Dermis blood vessel endothelial cell (primary cell): ENCODE data around the gene USP53. TPM values are rescaled to one million over a fixed set of nuclear protein-coding genes. Genes with fewer than 3 reads are reported as not detected.
"Not testable (repeated sequence)": the region's sequence is repeated elsewhere in the genome, so short reads cannot be mapped to it uniquely, and the experiment has no call there.

Experiments used
- DNase-seq: peaks from one replicate; pipeline ENCODE4 v3.0.0; 2010
- total RNA-seq: library from RNA; depleted of rRNA; stranded (reverse); fragments of >200 nt; gene quantifications from 2 replicates; pipeline ENCODE4 v1.2.3, GENCODE V29; 2014

USP53 gene
- total RNA-seq, 1 donor from 2014 or later = 23.8 TPM

DNA sequence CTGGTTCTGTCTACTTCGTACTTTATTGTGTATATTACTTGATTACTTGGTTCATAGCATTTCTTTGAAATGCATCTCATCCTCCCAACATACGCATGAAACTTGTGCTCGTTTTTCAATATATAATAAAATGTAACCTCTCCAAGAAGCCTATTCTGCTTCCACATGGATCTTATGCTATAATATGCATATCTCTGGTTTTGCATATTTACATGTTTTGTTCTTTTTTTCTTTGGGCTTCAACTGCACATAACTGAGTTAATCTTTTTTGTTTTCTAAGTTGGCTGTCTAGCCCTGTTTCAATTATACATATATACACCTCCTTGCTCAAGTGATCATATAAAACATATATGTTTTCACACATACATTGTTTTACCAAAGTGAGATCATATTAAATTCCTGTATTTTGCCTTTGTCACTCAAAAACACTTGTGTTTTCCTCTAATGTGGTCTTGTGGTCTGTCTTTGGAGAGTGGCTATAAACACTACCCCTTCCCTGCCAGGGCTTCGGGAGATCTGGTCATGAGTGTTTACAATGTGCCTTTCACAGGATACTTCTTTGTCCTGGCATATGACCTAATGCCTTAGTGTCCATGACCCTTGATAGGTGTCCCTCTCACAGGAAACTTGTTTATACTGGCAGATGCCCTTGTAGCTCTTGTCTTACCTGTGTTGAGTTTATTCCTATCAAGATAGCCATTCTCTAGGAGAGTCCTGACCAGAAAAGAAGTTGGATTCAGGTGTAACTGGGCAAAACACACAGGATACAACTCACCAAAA lies 17.6 kb downstream of the USP53 start:
- no peak for DNase-seq

DNA sequence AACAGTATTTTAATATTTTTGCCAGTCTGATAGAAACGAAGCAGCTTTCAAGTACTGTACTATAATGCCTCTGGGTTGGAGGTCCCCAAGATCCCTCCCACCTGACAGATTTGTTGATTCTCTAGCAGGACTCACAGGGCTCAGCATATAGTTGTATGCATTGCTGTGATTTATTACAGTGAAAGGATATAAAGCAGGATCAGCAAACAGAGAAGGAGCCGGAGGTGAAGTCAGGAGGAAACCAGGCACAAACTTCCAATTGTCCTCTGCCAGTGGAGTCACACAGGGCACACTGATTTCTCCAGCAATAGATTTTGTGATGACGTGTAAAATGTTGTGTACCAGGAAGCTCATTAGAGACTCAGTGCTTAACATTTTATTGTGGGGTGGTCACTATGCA lies 19.0 kb downstream of the USP53 start:
- DNase-seq = peak; percentile 47

DNA sequence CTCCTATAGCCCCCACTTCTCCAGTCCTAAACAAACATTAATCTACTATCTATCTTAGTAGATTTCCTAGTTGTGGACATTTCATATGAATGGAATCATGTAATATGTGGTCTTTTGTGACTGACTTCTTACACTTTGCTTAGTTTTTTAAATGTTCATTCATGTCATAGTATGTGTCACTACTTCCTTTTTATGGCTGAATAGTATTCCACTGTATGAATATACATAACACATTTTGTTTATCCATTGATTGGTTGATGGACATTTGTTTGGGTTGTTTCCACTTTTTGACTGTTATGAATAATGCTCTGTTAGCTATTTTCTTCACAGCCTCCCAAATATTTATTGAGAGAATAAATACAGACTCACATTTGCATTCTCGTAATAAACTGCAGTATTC lies 19.8 kb downstream of the USP53 start:
- no peak for DNase-seq

DNA sequence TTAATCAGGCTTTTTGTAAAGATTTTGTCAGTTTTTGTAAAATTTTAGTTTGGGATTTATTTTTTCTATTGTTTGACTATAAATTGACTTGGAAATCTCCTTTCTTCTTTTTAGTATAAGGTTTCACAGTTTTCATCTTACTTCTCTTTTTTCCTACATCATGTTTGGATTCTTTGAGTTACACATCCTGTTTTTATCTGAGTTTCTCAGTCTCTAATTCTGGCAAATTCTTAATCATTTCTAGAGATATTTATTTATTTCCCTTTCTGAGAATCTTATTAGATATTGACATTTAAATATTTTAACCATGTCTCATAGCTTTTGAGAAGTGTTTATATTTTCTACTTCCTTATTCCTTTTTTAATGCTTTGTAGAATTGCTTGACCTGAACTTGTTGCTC lies 20.7 kb downstream of the USP53 start:
- no peak for DNase-seq

DNA sequence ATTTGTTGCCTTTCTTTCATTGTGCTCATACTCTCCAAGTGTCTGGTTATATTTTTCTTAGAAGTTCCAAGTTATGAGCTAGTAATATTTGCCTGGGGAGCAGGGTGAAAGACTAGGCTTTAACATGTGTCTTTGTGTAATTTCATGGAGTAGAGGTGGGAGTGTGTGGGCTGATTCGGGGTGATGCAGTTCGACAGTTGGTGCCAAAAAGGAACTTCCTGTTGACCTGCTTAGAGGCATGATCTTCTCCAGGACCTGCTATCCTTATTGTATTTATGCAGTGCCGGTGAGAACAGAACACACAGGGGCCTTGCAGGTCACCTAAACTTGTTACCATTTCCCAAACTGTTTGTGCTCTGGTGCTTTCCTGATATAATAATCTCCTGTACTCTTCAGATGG lies 21.2 kb downstream of the USP53 start:
- peak; percentile 63 for DNase-seq

DNA sequence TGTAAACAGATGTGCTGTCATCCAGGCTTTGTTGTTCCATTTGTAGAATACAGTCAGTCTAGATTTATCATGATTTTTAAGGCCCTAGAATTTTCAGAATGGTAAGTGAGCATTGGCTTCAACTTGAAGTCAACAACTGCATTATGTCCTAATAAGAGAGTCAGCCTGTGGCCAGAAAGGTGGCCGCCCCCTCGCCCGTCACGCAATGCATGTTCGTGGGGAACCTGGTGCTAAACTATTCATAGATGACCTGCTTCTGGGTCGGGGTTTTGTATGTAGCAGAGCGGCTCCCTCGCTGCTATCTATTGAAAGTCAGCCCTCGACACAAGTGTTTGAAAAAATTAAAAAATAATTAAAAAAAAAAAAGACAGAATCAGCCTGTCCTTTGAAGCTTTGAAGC lies 24.7 kb downstream of the USP53 start:
- no peak for DNase-seq

DNA sequence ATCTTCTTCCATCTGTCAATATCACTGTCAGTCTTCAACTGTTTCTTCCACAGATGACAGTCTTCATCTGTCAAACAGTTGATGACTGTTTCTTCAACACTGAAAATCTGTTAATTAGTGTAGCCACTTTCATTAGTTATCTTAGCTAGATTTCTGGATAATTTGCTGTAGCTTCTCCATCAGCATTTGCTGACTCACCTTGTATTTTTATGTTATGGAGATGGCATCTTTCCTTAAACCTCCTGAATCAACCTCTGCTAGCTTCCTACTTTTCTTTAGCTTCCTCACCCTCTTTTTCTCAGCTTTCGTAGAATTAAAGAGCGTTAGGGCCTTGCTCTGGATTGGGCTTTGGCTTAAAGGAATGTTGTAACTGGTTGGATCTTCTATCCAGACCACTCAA lies 25.1 kb downstream of the USP53 start:
- DNase-seq = no peak

DNA sequence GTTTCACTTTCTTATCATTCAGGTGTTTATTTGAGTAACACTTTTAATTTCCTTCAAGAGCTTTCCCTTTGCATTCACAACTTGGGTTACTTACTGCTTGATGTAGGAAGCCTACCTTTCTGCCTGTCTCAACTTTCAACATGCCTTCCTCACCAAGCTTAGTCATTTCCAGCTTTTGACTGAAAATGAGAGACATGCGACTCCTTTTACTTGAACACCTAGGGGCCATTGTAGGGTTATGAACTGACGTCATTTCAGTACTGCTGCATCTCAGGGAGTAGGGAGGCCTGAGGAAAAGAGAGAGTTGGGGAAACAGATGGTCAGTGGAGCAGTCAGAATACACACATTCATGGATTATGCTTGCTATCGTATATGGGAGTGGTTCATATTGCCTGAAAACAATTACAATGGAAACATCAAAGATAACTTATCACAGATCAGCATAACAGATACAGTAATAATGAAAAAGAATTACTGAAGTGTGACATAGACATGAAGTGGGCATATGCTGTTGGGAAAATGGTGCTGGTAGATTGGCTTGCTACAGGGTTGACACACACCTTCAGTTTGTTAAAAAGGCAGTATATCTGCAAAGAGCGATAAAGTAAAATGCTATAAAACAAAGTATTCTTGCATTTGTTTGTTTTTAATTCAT lies 25.7 kb downstream of the USP53 start:
- peak; percentile 88 for DNase-seq

DNA sequence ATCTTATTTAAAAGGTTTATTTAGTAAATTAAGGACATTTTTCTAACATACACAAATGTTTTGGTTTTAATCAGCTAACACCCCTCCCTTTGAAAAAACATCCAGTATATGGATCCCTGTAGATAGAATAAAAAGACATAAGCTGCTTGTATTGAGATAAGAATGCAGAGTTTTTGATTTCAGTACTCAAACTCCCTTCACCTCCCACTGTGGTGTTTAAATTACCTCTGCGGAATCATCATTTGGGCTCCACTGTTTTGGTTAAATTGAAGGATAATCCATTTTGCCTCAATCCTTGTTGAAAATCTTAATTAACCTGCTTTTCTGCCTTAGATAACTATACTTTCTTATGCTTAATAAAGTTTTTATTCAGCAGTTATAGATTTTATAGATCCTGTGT lies 27.6 kb downstream of the USP53 start:
- DNase-seq = no peak

DNA sequence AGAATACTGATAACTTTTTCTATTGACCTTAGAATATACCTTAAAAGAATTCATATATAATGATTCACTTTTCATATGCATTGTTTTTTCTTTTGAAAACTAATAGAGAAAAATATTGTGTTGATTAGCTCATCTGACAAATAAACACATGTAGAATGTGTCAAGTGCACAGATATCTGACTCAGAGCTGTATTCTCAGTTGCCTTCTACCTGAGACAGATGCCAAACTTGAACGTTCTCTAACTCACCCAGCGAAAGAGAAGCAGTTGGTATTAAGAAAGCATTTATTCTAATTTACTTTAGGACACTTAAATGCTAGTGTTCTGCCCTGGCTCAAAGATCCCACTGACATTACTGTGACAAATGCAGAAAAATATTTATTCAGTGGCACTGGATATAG lies 28.1 kb downstream of the USP53 start:
- DNase-seq = no peak

DNA sequence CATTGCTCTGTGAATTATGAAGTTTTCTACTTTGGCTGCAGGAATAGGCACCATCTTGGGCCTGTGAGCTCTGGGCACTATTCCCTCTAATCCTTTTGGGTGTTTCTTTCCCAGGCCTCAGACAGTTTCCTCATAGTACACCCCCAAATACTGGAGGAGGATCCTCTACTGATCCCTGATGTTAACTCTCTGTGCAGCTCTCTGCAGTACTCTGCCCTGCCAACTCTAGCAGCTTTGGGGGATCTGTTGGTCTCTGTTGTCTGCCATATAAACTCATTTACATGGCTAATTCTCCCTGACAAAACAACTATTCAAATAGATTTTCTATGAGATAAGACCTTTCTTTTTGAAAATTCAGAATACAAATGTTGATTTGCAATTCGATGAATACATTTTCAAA lies 29.9 kb downstream of the USP53 start:
- no peak for DNase-seq

DNA sequence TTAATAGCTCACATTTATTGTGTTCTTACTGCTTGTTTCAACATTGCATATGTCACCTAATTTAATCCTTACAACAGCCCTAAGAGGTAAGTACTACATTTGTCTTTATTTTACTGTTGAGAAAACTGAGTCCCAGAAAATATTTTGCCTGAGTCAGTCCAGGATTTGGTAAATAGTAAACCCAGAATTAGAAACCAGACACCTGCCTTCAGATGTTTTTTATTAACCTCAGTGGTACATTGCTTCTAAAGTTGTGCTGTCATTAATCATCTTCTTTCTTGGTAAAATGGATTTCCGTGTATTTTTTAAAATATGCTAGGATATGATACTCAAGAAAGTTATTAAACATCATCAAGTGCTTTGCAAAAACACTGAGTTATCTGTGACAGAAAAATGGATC lies 31.4 kb downstream of the USP53 start:
- DNase-seq = no peak

DNA sequence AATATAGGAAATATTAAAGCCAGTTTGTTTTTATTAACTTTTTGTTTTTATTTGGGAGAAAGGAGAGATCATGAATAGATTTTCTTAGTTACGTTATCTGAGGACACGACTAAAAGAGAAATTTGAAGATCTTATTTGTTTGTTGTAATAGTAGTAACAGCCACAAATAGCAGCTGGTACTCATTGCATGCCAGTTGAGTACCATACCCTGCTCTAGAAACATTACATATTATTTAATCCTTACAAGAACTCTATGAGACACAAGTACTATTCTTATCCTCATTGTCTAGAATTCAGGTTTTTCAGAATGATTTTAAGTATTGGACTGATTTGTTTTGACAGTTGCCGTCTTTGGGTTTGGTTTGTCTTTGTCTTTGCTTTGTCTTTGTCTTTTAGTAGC lies 31.8 kb downstream of the USP53 start:
- peak; percentile 33 for DNase-seq

DNA sequence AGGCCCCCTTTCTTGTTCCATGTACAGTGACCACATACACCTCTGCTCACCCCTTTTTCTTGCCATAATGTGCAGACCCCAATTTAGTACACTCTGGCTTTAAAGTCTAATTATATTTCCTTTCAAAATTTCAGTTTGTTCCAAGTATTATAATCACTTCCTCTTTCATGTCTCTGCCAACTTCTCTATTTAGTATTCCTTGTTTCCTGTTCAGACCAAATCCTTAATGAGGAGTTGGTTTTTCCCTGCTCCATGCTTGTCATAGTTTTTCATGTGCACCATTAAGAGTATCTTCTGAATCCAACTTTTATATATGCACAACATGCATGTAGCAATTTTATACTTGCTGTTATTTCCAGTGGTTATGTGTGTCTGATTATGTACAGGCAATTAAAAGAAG lies 32.3 kb downstream of the USP53 start:
- peak; percentile 58 for DNase-seq

DNA sequence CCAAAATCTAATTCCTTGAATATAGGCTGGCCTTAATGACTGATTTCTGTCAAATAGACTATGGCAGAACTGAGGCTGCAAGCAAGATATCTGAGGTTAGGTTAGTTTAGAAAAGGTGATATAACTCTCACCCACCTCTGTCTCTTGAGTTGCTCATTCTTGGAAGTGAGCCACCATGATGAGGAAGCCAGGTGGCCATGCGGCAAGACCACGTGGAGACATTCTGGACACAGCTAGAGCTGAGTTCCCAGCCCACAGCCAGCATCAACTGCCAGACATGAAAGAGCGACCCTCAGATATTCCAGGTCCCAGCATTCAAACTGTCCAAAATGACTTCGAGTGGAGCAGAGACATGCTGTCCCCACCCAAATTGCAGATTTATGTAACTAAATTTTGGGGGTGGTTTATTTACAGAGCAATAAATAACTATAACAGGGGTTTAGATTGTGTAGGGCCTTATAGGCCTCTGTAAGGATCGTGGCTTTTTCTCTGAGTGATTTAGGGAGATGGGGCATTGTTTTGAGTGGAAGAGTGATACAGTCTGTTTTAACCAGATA lies 33.7 kb downstream of the USP53 start:
- DNase-seq = no peak

DNA sequence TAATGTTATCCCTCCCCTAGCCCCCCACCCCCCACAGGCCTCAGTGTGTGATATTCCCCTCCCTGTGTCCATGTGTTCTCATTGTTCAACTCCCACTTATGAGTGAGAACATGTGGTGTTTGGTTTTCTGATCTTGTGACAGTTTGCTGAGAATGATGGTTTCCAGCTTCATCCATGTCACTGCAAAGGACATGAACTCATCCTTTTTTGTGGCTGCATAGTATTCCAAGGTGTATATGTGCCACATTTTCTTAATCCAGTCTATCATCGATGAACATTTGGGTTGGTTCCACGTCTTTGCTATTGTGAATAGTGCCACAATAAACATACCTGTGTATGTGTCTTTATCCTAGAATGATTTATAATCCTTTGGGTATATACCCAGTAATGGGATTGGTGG lies 38.5 kb downstream of the USP53 start:
- not testable (repeated sequence) for DNase-seq

DNA sequence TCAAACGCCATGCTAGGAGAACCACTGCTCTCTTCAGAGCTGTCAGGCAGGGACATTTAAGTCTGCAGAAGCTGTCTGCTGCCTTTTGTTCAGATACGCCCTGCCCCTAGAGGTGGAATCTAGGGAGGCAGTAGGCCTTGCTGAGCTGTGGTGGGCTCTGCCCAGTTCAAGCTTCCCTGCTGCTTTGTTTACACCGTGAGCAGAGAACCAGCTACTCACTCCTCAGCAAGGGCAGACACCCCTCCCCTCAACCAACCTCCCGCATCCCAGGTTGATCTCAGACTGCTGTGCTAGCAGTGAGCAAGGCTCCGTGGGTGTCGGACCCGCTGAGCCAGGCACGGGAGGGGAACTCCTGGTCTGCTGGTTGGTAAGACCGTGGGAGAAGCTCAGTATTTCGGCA lies 42.7 kb downstream of the USP53 start:
- DNase-seq = not testable (repeated sequence)

DNA sequence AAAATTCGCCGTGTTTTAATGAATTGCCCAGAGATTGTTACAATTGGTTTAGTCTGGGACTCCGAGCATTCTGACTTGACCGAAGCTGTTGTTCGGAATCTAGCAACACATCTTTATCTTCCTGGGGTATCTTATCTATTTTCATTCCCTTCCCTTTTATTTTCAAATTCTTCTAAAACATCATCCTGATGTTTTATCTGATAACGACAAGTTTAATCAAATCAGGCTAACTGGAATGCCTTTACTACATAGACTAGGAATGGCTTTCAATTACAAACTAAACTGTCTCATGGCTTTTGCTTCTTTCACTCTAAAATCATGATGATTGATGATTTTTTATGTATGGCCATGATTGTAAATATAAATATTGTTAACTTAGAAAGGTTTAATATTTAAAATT lies 48.0 kb downstream of the USP53 start:
- no peak for DNase-seq

DNA sequence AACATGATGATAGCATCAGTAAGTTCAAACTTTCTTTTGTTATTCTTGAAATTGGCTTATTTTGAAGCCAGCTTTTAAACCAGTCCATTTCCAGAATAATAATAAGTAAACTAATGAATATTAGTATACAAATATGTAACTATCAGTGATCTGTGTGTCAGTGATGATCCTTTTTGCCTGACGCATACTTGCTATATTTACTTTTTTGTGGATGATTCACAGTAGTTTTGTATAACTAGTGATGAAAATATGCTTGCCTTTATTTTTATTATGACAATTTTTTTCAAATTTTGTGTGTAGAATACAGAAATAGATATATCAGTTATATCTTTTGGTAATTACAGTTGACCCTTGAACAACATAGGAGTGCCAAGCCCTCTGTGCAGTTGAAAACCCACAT lies 49.5 kb downstream of the USP53 start:
- no peak for DNase-seq

DNA sequence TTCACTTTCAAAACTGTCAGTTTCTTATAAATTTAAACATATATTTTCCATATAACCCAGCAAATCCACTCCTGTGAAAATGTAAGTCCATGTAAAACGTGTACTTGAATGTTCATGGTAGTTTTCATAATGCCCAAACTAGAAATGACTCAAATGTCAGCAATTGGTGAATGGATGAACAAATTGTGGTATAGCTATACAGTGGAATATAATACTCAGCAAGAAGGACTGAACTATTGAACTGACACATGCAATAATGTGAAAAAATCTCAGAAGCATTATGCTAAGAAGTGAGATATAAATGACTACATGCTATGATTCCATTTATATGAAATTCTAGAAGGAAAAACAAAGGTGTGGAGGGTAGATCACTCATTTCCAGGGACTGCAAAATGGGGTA lies 52.2 kb downstream of the USP53 start:
- no peak for DNase-seq

DNA sequence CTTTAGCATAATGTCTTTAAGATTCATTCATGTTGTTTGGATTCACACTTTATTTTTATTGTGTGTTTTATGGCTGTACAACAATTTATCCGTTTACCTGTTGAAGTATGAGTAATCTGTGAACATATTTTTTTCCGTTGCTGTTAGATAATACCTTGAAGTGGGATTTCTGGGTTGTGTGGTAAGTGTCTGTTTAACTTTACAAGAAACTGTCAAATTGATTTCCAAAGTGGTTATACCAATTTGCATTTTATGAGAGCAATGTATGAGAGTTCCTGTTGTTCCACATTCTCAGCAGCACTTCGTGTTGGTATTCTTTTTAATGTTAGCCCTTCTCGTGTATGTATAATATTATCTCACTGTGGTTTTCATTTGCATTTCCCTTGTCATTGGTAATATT lies 53.6 kb downstream of the USP53 start:
- no peak for DNase-seq

DNA sequence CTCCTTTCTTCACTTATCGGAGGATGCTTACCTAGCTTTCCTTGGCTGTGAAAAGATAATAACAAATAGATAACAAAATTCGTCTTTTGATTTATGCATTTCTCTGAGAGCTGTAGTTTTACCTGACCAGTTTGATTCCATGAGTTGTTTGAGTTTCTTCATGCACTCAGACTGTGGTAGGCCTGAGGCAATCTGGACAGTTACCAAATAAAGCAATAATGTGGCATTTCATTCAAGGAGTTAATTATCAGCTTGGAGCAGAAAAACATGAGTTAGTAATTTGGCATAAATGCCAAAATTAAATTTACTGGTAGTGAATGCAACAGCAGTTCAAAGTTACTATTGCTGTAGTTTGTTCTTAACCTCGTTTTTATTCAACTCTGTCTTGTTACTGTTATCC lies 56.0 kb downstream of the USP53 start:
- DNase-seq = no peak

DNA sequence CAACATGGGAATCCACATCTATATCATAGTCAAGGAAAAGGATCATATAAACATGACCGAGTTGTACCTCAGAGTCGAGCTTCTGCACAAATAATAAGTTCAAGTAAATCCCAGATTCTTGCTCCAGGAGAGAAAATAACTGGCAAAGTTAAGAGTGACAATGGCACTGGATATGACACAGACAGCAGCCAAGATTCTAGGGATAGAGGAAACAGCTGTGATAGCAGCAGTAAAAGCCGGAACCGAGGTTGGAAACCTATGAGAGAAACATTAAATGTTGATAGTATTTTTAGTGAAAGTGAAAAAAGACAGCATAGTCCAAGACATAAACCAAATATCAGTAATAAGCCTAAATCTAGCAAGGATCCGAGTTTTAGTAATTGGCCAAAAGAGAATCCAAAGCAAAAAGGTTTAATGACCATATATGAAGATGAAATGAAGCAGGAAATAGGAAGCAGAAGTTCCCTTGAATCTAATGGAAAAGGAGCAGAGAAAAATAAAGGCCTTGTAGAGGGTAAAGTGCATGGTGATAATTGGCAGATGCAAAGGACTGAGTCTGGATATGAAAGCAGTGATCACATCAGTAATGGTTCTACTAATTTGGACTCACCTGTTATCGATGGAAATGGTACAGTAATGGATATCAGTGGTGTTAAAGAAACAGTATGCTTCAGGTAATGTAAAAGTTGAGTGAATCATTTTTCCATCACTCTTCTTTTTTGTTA lies 59.0 kb downstream of the USP53 start:
- peak; percentile 75 for DNase-seq

DNA sequence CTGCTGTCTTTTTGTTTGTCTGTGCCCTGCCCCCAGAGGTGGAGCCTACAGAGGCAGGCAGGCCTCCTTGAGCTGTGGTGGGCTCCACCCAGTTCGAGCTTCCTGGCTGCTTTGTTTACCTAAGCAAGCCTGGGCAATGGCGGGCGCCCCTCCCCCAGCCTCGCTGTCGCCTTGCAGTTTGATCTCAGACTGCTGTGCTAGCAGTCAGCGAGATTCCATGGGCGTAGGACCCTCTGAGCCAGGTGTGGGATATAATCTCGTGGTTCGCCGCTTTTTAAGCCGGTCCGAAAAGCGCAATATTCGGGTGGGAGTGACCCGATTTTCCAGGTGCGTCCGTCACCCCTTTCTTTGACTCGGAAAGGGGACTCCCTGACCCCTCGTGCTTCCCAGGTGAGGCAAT lies 67.0 kb downstream of the USP53 start:
- DNase-seq = not testable (repeated sequence)
